GM12891 (cell line): Measurements from ENCODE around the gene ACAA2.

Source experiments
- POLR2A ChIP-seq: IDR thresholded peaks from 2 replicates; pipeline ENCODE4 v1.6.1; 2011; ENCODE audit warnings: low read depth, low read length, control low read depth
- POLR2AphosphoS5 ChIP-seq: IDR thresholded peaks from 2 replicates; pipeline ENCODE4 v1.6.1; 2011; ENCODE audit warnings: low read depth, low read length, control low read depth
- SPI1 ChIP-seq: IDR thresholded peaks from 2 replicates; pipeline ENCODE4 v1.6.1; 2011; ENCODE audit warnings: low read depth, low read length, control low read depth
- TAF1 ChIP-seq: IDR thresholded peaks from 2 replicates; pipeline ENCODE4 v1.6.1; 2011; ENCODE audit warnings: low read depth, low read length, control low read depth

- no peak for TF ChIP-seq POLR2AphosphoS5
- TF ChIP-seq POLR2A: no peak
- no peak for TF ChIP-seq TAF1
- TF ChIP-seq SPI1: no peak
Observed at GRCh38 chr18:49742316-49743116, 70.8 kb downstream of the ACAA2 start.
